ENCODE data around the gene TRPM5. TPM values are rescaled to one million over a fixed set of nuclear protein-coding genes. Genes with fewer than 3 reads are reported as not detected.

Gene TRPM5
- total RNA-seq, 1 experiment from 2014 or later, result not detected

- POLR2A ChIA-PET (ENCODE audit: low non-redundant PET), result no interaction called here
- intact Hi-C loops (cut with micrococcal nuclease; ENCODE audit: unreplicated experiment), result no loop called here
Observed at GRCh38 chr11:2475136-2475918, 31.0 kb upstream of the TRPM5 start.

GRCh38 chr11:2474059-2474901, 30.0 kb upstream of the TRPM5 start:
- TF ChIP-seq EZH2 (IDR thresholded peaks at IDR 0.05; ENCODE audit: borderline replicate concordance, low read depth, low read length, poor library complexity, severe bottlenecking) (no peak), CTCF (conservative IDR thresholded peaks at IDR 0.05; ENCODE audit: low read depth, low read length) (no peak)
- no peak for DNase-seq (ENCODE audit: low spot score)
- ChIA-PET CTCF (no interaction called here), POLR2A (ENCODE audit: low non-redundant PET) (no interaction called here)
- Histone ChIP-seq H3K27ac (ENCODE audit: low read depth, low read length, poor library complexity, severe bottlenecking) (no peak overlapping the region), H3K4me1 (ENCODE audit: insufficient read depth, low read length, poor library complexity, severe bottlenecking) (no peaks in the 10 kb centered on the region), H3K9me3 (ENCODE audit: low read depth, low read length, poor library complexity, severe bottlenecking) (no peaks in the 10 kb centered on the region), H3K27me3 (replicated peaks; ENCODE audit: insufficient read depth, low read depth, low read length, poor library complexity) (peaks cover 7% of the 10 kb centered on the region), H3K36me3 (ENCODE audit: insufficient read depth, low read length, poor library complexity, severe bottlenecking) (no peaks in the 10 kb centered on the region), H3K4me3 (ENCODE audit: low read depth, low read length, poor library complexity, severe bottlenecking) (no peak overlapping the region)
- intact Hi-C loops (cut with micrococcal nuclease; ENCODE audit: unreplicated experiment), result no loop called here
- BruUV-seq (replicated peaks), result no TSS peak

More at GRCh38 chr11:2475136-2475918, 31.0 kb upstream of the TRPM5 start:
- H3K4me3 ChIP-seq (ENCODE audit: low read depth, low read length, poor library complexity, severe bottlenecking), result no peak overlapping the region
- no peak overlapping the region for H3K27ac ChIP-seq (ENCODE audit: low read depth, low read length, poor library complexity, severe bottlenecking)
- H3K27me3 ChIP-seq (replicated peaks; ENCODE audit: insufficient read depth, low read depth, low read length, poor library complexity), result peaks cover 3% of the 10 kb centered on the region
- no peaks in the 10 kb centered on the region for H3K4me1 ChIP-seq (ENCODE audit: insufficient read depth, low read length, poor library complexity, severe bottlenecking)
- no peaks in the 10 kb centered on the region for H3K9me3 ChIP-seq (ENCODE audit: low read depth, low read length, poor library complexity, severe bottlenecking)
- DNase-seq (ENCODE audit: low spot score), result no peak
- TF ChIP-seq CTCF (conservative IDR thresholded peaks at IDR 0.05; ENCODE audit: low read depth, low read length) (no peak), EZH2 (IDR thresholded peaks at IDR 0.05; ENCODE audit: borderline replicate concordance, low read depth, low read length, poor library complexity, severe bottlenecking) (no peak)
- CTCF ChIA-PET, result no interaction called here
- BruUV-seq (replicated peaks), result no TSS peak
- no peaks in the 10 kb centered on the region for H3K36me3 ChIP-seq (ENCODE audit: insufficient read depth, low read length, poor library complexity, severe bottlenecking)

- Histone ChIP-seq H3K4me1 (ENCODE audit: insufficient read depth, low read length, poor library complexity, severe bottlenecking) (no peaks in the 10 kb centered on the region), H3K9me3 (ENCODE audit: low read depth, low read length, poor library complexity, severe bottlenecking) (no peaks in the 10 kb centered on the region), H3K36me3 (ENCODE audit: insufficient read depth, low read length, poor library complexity, severe bottlenecking) (no peaks in the 10 kb centered on the region), H3K27me3 (replicated peaks; ENCODE audit: insufficient read depth, low read depth, low read length, poor library complexity) (peaks cover 7% of the 10 kb centered on the region), H3K27ac (ENCODE audit: low read depth, low read length, poor library complexity, severe bottlenecking) (no peak overlapping the region), H3K4me3 (ENCODE audit: low read depth, low read length, poor library complexity, severe bottlenecking) (no peak overlapping the region)
- intact Hi-C loops (cut with micrococcal nuclease; ENCODE audit: unreplicated experiment), result no loop called here
- no peak for DNase-seq (ENCODE audit: low spot score)
- BruUV-seq (replicated peaks), result no TSS peak
- POLR2A ChIA-PET (ENCODE audit: low non-redundant PET), result no interaction called here
- CTCF ChIA-PET, result no interaction called here
- TF ChIP-seq CTCF (conservative IDR thresholded peaks at IDR 0.05; ENCODE audit: low read depth, low read length) (no peak), EZH2 (IDR thresholded peaks at IDR 0.05; ENCODE audit: borderline replicate concordance, low read depth, low read length, poor library complexity, severe bottlenecking) (no peak)
Observed at GRCh38 chr11:2473361-2474058, 29.2 kb upstream of the TRPM5 start.
